HG02642 (cell line): ENCODE data around the gene SLC2A4.

Experiments used
- ATAC-seq: cut with Tn5 transposase; IDR thresholded peaks from one replicate; pipeline ENCODE4 v1.9.1; 2021; ENCODE audit warnings: mild to moderate bottlenecking; ENCODE audit not compliant: unreplicated experiment, poor library complexity

The SLC2A4 gene

DNA sequence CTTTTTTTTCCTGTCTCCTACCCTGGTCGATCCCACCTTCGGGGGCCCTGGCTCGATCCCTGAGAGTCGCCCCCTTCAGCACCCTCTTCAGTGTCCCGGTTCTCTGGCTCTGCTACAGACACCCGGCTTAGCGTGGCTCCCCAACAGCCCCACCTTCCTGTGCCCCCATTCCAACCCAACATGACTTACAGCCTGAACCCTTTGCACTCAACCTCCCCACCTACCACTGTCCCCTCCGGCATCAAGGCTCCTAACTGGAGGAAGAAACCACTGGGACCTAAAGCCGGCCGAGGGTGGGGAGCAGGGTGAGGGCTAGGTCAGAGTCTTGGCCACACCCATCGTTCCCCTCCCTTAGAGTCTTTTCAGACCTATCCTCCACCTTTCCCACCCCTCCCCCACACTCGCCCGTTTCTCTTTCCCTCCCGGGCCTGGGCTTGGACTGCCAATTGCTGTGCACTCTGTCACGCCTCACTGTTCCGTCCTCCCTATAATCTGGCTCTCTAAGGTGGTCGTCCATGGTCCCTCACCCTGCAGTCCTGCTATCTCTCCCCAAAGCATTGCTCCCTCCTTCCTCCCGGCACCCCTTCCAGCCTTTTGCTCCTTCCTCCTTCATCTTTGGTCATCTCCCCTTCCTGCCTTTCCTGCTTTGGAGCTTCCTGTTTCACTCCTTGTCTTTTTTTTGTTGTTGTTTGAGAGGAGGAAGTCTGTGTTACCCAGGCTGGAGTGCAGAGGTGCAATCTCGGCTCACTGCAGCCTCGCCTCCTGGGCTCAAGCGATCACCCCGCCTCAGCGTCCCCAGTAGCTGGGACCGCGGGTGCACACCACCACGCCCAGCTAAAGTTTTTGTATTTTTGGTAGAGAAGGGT lies 18.4 kb upstream of the SLC2A4 start:
- no peak for ATAC-seq

- ATAC-seq = no peak
Observed at GRCh38 chr17:7263801-7264078, 17.8 kb upstream of the SLC2A4 start.

GRCh38 chr17:7266784-7267183 lies 14.7 kb upstream of the SLC2A4 start:
- ATAC-seq = no peak

GRCh38 chr17:7279448-7279847 lies 2.1 kb upstream of the SLC2A4 start:
- ATAC-seq = no peak

DNA sequence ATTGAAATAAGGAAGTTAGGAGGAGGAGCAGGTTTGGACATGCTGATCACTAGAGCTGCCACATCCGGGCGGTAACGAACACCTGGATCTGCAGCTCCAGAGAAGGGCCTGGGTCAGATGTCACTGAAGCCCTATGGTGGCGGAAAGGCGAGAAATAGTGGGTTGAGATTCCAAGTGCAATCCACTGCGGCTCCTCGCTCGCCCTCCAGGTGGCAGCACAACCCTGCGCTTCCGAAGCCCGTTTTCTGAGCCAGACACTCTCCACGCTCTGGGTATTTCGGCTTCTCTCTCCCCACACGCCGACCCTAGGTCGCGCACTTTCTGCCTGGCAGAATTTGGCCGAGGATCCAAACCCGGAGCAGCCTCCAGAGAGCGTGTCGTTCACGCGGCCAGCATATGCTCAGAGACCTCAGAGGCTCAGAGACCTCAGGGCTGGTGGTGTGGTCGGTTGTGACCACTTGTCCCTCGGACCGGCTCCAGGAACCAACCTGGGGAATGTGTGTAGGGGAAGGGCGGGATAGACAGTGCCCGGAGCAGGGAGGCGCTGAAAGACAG lies 922 bp upstream of the SLC2A4 start:
- peak; percentile 65 for ATAC-seq

- no peak for ATAC-seq
Observed at GRCh38 chr17:7281953-7282751, 634 bp downstream of the SLC2A4 start.

DNA sequence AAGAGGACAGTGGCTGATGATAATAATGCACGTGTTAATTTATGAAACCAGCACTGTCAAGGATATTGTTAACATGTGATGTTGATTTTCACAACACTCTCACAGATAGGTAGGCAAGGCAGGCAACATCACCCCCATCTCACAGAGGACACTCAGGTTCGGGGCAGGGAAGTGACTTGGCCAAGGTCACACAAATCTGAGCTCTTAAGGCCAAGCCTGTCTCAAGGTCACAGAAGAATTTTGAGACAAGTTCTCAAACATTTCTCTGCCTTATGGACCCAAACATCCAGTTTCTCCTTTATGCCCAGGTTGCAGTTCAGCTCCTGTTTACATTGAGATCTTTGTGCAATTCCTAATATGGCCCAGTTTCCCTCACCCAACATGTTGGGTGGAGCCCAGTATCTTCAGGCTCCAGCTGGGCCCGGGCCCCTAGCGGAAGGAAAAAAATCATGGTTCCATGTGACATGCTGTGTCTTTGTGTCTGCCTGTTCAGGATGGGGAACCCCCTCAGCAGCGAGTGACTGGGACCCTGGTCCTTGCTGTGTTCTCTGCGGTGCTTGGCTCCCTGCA lies 1.3 kb downstream of the SLC2A4 start:
- ATAC-seq = no peak

DNA sequence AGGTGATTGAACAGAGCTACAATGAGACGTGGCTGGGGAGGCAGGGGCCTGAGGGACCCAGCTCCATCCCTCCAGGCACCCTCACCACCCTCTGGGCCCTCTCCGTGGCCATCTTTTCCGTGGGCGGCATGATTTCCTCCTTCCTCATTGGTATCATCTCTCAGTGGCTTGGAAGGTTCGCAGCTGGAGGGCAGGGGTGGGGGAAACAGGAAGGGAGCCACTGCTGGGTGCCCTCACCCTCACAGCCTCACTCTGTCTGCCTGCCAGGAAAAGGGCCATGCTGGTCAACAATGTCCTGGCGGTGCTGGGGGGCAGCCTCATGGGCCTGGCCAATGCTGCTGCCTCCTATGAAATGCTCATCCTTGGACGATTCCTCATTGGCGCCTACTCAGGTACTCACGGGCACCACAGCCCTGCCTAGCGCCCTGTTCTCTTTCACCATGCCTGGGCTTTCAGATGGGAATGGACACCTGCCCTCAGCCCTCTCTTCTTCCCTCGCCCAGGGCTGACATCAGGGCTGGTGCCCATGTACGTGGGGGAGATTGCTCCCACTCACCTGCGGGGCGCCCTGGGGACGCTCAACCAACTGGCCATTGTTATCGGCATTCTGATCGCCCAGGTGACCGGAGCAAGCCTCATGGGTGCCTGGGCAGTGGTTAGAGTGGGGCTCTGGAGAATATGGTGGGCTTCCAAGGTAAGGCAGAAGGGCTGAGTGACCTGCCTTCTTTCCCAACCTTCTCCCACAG lies 2.1 kb downstream of the SLC2A4 start:
- no peak for ATAC-seq

DNA sequence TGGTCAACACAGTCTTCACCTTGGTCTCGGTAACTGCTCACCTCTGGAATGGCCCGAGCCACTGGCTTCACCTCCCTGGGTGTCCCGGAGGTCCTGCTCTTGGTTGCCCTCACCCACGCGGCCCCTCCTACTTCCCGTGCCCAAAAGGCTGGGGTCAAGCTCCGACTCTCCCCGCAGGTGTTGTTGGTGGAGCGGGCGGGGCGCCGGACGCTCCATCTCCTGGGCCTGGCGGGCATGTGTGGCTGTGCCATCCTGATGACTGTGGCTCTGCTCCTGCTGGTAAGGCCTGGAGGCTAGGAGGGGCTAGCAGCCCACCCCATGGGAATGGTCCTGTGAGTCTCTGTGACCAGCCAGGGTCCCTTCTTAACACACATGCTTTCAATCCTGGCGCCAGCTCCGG lies 3.4 kb downstream of the SLC2A4 start:
- ATAC-seq = no peak

DNA sequence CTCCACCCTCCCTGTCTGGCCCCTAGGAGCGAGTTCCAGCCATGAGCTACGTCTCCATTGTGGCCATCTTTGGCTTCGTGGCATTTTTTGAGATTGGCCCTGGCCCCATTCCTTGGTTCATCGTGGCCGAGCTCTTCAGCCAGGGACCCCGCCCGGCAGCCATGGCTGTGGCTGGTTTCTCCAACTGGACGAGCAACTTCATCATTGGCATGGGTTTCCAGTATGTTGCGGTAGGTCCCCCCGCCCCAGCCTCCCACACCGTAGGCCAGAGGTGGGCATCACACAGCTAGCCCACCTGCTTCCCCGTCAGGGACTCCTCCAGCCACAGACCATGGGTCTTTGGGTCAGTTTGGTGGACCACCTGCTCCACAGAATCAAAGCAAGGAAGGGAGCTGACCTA lies 4.2 kb downstream of the SLC2A4 start:
- no peak for ATAC-seq

GRCh38 chr17:7289256-7290032 lies 7.9 kb downstream of the SLC2A4 start:
- no peak for ATAC-seq

DNA sequence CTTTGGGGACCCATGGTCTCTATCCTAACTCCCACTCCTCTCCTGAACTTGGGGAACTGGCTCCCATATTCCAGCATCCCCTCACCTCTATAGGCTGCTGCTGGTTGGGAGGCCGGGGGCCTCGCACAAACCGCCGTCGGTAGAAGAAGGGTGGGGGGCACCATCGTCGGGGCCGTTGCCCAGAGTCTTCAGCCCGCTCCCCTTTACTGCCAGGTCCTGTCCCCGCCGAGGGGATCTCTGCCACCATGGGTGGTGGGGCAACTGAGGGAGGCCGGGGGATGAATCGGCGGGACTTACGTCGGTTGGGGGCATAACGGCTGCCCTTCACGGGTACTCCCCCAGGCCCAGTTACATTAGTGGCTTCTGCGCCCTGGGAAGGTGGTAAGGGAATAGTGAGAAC lies 8.6 kb downstream of the SLC2A4 start:
- no peak for ATAC-seq

- ATAC-seq = no peak
Observed at GRCh38 chr17:7290685-7291084, 9.2 kb downstream of the SLC2A4 start.

DNA sequence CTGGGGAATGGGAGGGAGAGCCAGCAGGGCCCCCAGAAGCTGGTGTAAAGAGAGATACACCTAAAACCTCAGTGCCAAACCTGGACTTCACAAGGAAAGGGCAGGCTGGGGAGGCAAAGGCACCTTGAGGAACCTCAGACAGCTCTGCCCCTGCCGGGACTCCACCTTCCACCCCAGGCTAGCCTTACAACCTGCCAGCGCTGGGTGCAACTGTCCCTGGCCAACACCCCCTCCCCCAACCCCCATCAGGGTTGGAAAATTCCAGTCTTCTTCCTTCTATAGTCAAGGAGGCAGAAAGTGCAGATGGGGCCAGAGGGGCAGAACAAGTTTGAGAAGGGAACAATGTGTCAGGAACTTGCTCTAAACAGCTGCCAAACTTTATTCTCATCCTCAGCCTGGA lies 10.7 kb downstream of the SLC2A4 start:
- ATAC-seq = no peak

DNA sequence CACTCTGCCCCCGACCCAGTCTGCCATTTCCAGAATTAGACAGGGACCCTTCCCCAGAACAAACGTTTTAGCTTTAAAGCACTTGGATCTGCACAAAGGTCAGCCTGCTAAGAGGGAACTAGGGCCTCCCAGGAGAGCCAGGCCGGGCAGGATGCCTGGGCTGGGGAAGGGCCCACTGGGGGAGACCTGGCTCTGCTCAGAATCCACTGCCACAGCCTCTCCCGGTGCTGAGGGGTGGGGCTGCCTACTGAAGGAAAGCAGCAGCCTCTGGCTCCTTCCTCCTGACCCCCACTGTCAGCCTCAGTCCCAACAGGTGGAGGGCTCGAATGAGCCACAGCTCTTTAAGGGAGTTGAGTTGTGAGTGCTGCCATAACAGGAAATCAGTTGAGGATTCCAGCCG lies 11.2 kb downstream of the SLC2A4 start:
- ATAC-seq = no peak

DNA sequence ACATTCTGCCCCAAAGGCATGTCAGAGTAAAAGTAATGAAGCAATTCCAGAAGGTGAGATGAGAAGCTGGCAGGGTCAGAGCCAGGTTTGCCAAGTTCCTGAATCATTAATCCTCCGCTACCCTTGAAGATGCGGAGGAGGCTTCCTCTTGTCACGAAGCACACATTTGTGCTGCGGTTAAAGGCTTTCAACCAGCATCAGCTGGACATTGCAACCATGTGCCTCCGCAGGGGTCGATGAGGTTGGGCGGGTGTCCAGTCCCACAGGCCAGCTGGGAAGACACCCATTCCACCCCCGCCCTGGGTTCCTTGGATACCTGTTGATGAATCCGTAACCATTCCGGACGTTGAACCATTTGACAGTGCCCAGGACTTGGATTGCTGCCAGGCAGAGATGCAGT lies 11.6 kb downstream of the SLC2A4 start:
- no peak for ATAC-seq

DNA sequence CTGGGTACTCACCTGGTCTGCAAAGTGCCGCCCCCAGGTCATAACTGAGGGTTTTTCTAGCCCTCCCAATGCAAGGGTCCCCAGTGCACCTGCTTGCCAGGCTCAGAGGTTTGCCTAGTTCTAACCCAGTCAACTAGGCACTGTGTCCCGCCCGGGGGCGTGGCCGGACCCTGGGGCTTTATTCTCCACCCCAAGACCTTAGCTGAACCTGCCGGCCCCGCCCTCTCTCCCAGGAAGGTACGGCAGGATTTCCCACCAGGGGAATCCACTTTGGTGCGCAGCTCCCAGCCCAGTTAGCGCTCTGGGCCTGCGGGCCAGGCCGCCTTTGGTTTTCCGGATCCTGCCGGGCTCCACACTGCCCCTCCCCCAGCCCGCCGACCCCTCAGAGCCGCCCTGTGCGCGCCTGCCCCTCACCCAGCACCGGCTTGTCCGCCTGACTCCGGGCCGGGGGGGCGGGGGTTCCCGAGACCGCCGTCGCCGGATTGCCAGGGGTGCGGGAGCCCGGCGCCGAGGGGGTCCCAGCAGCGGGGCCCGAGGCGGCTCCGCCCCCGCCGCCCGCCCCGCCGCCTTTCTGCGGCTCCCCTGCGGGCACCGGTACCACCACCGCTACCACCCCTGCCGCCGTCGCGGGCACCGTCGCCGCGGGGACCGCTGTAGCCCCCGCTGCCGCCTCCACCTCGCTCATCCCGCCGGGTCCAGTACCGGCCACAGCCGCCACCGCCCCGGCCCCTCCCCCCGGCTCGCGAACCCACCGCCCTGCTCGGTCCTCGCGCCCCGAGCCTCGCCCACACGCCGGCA lies 12.5 kb downstream of the SLC2A4 start:
- no peak for ATAC-seq

DNA sequence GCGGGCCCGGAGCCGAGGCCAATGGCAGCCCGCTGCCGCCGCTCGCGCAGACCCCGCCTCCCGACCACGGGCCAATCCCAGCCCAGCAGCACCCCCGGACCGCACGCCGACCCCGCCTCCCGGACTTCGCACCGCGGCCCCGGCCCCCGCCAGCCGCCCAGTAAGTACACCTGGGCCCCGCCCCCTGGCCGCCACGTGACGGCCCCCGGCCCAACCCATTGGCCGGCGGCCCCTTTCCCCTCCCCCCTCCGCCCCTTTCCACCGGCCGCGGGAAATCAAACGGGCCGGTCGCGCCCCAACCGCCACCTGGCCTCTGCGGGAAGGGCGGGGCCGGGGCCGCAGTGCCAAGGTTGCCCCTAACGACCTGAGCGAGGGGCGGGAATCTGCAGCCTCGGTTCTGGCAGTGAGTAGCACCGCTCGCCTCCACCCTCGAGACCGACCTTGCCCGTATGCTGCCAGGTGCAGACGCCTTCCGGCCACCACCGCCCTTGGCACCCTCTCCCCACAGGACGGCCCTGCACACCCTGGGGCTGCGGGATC lies 13.2 kb downstream of the SLC2A4 start, which contains the start of gene YBX2:
YBX2 (minus strand) TSS at position 26 of the 540 bp plus-strand sequence. CDS start 139 bp downstream, outside the sequence.
- ATAC-seq = peak; percentile 59
